ENCODE data around the gene BPIFB2.

Gene BPIFB2

GRCh38 chr20:33008336-33009213 is 1.1 kb downstream of the BPIFB2 start:
- no peak for DNase-seq

GRCh38 chr20:33009214-33010132 is 2.0 kb downstream of the BPIFB2 start:
- no peak for DNase-seq

GRCh38 chr20:33010133-33010504 is 2.6 kb downstream of the BPIFB2 start:
- no peak for DNase-seq

- no peak for DNase-seq
Observed at GRCh38 chr20:33010674-33011449, 3.4 kb downstream of the BPIFB2 start.

DNA sequence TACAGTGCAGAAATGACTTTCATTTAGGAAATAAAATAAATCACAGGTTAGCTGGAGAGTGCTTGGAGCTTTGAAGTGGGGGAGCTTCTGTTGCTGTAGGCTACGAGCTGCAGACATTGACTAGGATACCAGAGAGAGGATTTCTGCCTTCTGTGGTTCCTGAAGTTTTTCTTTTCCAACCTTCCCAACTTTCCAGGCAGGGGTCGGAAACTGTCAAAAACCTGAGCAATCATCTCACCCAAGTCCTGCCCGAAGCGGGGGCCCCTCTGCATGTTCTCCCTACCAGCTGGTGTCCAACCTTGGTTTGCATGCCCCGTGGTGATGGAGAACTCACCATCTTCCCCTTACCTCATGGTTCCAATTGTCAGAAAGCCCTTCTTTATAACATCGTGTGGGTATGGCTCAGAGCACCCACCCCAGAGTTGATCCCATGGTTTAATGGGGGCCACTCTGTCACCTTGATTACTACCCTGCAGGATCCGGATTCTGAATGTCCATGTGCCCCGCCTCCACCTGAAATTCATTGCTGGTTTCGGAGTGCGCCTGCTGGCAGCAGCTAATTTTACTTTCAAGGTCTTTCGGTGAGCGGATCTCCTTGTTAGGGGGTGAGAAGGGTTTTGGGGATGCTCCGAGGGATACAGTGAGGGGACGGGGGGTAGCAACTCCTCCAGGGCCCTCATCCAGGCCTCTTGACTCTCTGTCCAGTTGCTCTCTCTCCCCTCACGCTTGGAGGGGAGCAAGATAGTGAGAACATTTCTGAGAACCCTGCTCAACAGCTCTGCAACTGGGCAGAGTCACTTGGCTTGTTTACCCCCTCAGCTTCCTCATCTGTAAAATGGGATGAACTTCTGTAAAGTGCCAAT is 5.1 kb downstream of the BPIFB2 start:
- no peak for DNase-seq

GRCh38 chr20:33013701-33014326 is 6.3 kb downstream of the BPIFB2 start:
- no peak for DNase-seq

- DNase-seq, result peak; percentile 15
Observed at GRCh38 chr20:33014336-33015113, 7.0 kb downstream of the BPIFB2 start.

DNA sequence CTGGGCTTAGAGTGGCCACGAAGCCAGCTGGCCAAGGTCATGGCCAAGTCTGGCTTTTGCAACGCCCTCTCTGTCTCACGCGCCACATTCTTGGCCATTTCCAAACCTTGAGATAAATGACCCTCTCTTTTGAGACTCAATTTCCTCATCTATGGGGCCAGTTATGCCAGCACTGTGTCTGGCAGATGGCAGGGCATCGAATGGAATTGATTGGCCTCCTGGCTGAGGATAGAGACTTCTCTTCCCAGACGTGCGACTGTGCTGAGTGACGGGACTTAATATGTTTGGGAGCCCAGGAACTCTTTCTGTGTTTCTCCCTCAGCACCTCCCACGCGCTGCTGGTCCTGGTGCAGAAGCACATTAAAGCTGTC is 7.6 kb downstream of the BPIFB2 start:
- no peak for DNase-seq

DNA sequence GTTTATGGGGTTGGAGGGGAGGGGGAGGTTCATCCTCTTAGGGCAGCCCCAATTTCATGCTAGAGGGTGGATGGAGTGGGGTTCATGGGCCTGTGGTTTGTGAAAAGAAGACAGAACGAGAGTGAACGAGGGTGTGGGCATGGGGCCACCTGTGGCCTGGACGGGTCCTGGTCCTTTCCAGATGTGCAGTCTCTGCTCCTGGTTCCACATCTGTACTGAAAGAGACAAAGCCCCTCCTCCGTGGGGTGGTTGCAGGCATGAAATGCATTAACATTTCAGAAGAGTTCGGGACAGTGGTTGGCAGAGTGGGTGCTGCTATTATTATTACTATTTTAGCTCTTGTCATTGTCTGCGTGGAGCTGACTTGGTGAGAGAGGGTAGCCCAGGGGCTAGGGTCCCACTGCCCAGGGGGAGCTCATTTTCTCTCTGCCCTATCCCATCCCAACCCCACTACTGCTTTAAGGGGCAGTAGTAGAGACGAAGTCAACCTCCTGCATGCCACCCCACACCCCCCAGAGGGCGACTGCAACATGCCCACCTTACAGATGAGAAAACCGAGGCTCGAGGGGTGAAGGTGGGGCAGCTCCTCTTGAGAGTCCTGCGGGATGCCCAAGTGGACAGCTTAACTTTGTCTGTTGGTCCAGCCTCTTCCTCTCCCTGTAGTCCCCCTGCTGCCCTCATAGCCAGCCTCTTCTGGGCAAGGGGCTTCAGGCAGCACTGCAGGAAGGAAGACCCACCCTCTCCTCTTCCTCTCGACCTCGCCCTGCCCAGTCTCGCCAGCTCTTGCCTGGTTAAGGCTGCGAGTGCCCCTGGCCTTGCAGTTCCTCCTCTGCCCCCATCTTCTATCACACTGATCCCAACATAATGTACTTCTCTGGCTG is 8.4 kb downstream of the BPIFB2 start:
- no peak for DNase-seq

DNA sequence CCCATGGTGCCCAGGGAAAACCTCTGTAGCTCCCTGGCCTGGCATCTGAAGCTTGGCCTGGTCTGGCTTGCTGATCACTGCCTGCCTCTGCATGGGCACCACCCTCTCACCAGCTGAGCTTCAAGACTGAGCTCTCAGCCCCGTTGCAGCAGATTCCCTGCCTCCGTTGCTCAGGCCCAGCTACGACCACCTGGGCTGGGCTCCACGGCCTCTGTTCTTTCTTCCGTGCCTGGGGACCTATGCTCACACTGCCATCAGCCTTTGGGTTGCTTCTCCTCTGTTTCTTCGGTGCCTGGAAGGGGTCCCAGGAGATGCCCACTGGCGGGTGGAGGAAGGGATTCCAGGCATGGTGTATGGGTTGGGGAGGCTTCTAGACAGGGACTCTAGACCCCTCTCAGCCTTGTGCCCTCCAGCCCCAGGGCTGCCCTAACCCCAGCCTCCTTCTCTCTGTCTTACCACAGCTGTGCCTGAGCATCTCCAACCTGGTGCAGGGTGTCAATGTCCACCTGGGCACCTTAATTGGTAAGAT is 9.1 kb downstream of the BPIFB2 start:
- no peak for DNase-seq

GRCh38 chr20:33017542-33017941 is 10.0 kb downstream of the BPIFB2 start:
- no peak for DNase-seq

DNA sequence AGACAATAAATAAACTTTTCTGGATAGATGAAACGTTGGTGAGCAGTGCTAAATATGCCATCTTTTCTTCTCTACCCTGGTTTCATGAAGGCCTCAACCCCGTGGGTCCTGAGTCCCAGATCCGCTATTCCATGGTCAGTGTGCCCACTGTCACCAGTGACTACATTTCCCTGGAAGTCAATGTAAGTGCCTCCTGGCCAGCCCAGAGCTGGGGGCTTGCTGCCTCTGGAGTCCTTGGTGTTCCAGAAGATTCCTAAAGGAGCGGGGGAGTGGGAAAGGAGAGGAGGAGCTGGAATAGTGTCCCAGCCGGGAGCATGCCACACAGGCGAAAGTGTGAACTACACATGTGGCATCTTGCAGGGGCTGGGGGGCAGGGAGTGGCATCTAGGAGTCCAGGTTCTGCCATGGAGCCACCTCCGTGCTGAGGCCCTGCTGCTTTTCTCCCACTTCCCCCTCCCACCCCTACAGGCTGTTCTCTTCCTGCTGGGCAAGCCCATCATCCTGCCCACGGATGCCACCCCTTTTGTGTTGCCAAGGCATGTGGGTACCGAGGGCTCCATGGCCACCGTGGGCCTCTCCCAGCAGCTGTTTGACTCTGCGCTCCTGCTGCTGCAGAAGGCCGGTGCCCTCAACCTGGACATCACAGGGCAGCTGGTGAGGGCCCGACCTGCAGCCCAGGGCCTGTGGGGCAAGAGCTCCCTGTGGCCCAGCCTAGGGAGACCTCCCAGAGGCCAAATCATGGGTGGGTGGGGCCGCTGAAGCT is 10.8 kb downstream of the BPIFB2 start:
- no peak for DNase-seq

DNA sequence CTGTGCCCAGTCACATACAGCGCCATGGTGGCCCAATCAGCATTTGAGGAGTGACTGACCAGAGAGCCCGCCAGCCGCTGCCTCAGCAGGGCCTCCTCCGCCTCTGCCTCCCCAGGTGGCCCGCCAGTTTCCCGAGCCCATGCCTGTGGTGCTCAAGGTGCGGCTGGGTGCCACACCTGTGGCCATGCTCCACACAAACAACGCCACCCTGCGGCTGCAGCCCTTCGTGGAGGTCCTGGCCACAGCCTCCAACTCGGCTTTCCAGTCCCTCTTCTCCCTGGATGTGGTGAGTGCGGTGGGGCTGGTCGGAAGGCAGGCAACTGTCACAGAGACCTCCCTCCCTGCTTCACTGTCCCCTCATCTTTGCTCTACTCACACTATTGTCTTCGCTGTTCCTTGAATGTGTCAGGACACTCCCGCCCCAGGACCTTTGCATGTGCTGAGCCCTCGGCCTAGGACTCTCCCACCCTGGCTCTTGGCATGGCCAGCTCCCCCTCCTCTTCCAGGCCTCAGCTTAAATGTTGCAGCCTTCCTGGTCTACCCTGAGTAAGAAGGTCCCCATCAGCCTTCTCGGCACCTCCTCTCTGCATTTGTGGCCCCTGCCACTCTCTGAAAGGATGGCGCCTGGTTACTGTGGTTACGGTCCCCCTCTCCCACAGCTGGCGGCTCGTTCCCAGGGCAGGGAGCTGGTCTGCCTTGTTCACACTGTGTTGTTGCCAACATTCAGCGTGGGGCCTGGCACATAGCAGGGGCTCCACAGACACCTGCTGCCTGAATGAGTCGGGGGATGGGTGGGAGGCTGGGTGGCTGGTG is 12.2 kb downstream of the BPIFB2 start:
- no peak for DNase-seq

DNA sequence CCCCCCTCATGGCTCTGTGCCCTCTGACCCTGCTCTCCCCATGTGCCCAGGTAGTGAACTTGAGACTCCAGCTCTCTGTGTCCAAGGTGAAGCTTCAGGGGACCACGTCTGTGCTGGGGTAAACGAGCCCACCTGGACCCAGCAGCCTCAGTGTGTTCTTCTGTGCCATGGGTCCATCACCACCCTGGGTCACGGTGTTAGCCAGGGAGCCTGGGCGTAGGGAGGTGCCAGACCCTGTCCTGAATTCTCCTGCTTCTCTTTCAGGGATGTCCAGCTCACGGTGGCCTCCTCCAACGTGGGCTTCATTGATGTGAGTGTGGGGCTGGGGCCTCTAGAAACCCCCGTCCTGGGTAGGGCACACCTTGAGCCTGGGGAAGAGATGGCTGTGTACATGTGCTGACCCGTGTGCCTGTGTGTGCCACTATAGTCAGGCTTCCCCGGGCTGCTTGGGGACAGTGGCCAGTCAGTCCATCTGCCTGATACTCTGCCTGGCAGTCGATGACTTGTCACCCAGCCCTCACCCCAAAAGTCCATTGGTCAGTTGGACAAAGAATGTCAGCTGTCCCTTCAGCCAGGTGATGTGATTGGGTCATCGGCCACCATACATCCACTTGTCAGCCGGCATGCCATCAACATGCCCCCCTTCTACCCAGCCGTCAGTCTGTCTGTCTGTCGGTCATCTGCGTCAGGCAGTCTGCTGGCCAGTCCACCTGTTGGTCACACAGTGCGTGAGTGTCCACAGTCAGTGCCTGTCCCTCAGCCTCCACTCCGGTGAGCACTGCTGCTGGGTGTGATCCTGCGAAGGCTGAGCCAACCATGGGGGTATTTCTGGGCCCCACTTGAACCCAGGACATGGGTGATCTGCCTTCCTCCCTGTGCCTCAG is 13.0 kb downstream of the BPIFB2 start:
- DNase-seq, result no peak

GRCh38 chr20:33021879-33022278 is 14.4 kb downstream of the BPIFB2 start:
- DNase-seq, result no peak

DNA sequence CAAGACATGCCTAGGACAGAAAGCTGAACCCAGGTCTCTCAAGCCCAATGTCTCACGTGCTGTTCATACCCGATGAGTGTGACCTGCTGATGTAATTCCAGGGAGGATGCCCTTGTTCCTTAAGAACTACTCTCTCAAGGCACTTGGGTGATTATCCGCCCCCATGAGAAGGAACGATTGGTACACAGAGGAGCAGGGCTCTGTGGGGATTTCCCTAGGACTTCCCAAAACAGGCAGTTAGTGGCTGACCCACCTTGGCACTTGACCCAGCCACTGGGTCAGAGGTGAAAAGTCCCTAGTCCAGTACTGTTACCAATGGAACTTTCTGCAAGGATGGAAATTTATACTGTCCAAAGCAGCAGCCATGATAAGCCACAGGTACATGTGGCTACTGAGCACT is 14.8 kb downstream of the BPIFB2 start:
- no peak for DNase-seq

Measured in retina (tissue), 1 donor.